GM19099 (cell line): Measurements from ENCODE around the gene COL4A1.

ENCODE experiments used
- POLR2A ChIP-seq: IDR thresholded peaks from 3 replicates; pipeline ENCODE4 v1.6.1; 2011; ENCODE audit warnings: low read depth; ENCODE audit not compliant: insufficient read length; ENCODE audit errors: extremely low read depth

Gene COL4A1

GRCh38 chr13:110227864-110228643 is 78.9 kb downstream of the COL4A1 start:
- TF ChIP-seq POLR2A, result no peak

DNA sequence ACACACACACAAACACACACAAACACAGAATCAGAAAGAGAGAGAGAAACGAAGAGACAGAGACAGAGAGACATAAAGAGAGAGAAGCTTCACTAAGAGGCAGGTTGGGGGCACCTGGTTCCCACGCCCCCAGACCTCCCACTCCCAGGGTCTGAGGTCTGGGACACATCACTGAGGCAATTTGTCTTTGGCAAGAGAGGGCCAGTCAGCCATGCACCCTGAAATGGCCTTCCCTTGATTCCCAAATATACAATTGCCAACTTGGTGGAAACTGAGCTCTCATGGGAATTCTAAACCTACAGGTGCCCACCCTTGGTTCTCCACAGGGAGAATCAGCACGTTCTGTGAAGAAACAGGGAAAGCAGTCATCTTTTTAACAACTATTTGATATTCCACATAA is 79.5 kb downstream of the COL4A1 start:
- TF ChIP-seq POLR2A, result no peak

- TF ChIP-seq POLR2A, result no peak
Measured at GRCh38 chr13:110225609-110226574, 81.1 kb downstream of the COL4A1 start.

DNA sequence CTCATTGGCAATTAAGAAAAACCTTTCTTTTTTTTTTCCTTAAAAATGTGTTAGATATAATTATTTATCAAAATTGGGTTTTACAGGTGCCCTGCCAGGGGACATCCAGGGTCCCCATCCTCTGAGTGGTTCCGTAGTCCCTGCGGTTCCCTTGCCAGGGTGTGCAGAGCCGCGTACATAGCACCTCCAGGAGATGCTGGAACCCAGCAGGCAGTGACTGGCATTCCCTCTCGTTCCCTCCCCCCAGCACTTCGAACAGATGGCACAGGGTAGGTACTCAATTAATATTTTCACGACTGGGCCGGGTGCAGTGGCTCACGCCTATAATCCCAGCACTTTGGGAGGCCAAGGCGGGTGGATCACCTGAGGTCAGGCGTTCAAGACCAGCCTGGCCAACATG is 82.0 kb downstream of the COL4A1 start:
- no peak for TF ChIP-seq POLR2A

DNA sequence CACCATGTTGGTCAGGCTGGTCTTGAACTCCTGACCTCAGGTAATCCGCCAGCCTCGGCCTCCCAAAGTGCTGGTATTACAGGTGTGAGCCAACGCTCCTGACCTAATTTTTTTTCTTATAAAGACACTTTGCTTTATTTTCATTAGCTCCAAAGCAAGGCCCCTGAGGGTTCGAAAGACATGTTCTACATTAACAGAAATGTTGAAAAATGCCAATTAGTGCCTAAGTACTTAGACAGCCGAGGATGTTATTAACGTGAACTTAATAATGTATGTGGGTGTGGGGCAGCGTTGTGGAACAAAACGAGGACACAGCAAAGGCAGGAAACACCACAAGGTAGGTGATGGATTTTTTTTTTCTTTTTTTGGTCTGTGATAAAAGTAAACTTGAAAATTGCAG is 82.4 kb downstream of the COL4A1 start:
- TF ChIP-seq POLR2A, result no peak

DNA sequence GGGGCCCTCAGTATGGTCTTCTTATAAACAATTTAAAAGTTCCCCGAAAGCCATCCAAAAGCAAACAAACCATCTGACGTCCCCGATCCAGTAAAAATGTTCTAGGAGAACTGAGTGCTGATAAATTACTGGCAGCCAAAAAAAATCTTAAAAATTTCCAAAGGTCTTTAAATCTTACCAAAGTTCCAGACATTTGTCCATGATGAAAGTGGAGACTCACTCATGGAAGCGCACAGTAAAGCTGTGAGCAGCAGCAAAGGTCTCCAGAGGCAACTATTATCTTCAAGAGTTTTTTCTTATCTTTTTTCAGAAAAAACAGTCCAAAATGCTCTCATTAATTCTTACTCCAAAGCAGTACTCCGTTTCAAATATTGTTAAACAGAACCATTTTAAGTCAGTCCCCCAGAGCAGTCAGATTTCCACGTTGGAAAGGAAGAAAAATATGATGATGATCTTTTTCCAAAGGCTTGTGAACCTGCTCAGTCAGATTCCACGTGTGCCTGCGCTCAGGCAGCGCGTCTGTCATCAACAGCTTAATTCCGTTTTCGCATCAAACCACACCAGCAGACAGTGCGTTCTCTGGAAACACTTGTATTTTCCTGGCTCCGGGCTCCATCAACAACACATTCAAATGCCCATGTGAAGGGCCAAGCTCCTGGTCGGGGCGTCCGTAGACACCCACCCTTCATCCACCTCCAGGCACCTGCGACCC is 85.4 kb downstream of the COL4A1 start:
- TF ChIP-seq POLR2A, result no peak

DNA sequence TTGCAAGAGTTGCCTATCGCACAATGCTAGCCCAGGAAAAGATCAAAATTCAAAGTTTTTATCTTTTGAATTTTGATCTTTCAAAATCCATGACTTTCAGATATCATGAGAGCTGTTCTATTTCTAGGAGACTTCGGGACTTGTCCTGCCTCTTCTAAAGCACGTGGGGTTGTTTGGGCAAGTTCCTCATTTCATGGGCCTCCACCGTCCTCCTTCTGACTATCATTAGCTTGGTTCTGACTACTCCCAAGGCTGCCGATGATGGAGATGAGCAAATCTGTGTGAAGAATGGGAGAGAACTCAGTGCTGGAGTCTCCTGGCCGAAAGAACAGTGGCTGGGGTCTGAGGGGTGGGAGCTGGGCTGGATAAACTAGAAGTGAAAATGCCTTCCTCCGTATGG is 86.5 kb downstream of the COL4A1 start:
- no peak for TF ChIP-seq POLR2A

- no peak for TF ChIP-seq POLR2A
Measured at GRCh38 chr13:110218581-110219201, 88.3 kb downstream of the COL4A1 start.

- no peak for TF ChIP-seq POLR2A
Measured at GRCh38 chr13:110217811-110218210, 89.1 kb downstream of the COL4A1 start.

GRCh38 chr13:110217085-110217484 is 89.9 kb downstream of the COL4A1 start:
- no peak for TF ChIP-seq POLR2A

GRCh38 chr13:110216398-110217041 is 90.4 kb downstream of the COL4A1 start:
- no peak for TF ChIP-seq POLR2A

GRCh38 chr13:110216006-110216397 is 91.0 kb downstream of the COL4A1 start:
- no peak for TF ChIP-seq POLR2A

DNA sequence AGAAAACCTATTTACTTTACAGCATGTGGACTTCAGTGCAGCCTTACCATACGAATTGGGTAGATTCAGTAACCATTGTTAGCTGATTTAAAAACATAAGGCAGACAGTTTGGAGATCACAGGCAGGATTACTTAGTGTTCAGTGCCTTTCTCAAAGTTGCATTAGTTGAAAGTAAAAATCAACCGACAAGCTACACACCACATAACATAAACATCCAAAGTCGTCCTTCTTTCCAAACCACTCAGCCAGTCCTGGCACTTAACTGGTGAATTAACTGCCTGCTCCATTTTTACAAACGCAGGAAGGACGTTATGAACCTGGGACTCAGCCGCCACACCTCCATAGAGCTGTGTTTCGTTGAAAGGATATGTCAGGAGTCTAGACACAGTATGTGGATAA is 91.4 kb downstream of the COL4A1 start:
- TF ChIP-seq POLR2A, result no peak

- no peak for TF ChIP-seq POLR2A
Measured at GRCh38 chr13:110214637-110215036, 92.3 kb downstream of the COL4A1 start.
